GM21717 (cell line): ENCODE data around the gene TBC1D23.
"Not testable (repeated sequence)": the region's sequence is repeated elsewhere in the genome, so short reads cannot be mapped to it uniquely, and the experiment has no call there.

Experiments used
- ATAC-seq: cut with Tn5 transposase; IDR thresholded peaks from one replicate; pipeline ENCODE4 v1.9.1; 2021; ENCODE audit warnings: mild to moderate bottlenecking, moderate library complexity; ENCODE audit not compliant: unreplicated experiment

Gene TBC1D23

DNA sequence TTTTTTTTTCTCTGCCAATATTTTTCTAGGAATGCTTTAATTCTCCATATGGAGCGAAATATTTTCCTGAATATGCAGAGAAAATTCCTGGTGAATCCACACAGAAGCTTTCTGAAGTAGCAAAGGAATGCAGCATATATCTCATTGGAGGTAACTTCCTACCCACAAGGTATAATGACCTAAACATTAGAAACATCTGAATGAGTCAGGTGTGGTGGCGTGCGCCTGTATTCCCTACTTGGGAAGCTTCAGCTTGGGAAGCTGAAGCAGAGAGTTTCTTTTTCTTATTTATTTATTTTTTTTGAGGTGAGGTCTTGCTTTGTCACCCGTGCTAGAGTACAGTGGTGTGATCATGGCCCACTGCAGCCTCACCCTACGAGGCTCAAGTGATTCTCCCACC is 79.0 kb downstream of the TBC1D23 start:
- no peak for ATAC-seq

GRCh38 chr3:100340527-100340926 is 79.7 kb downstream of the TBC1D23 start:
- no peak for ATAC-seq

DNA sequence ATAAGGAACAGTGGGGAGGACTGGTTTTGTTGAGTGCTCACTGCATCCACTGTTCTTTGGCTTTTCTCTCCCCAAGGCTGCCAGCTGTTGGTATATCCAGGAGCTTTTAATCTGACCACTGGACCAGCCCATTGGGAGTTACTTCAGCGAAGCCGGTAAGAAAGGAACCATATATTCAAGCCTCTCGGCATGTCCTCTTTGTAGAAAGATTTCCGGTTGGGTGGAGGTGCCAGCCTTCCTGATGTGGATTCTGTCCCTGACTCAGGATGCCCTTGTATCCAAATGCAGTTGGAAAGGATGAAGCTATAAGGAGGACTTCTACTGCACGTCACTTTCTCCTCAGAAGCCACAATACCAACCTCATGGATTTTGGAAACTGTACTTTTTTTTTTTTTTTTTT is 87.9 kb downstream of the TBC1D23 start:
- no peak for ATAC-seq

GRCh38 chr3:100351770-100352169 is 91.0 kb downstream of the TBC1D23 start:
- ATAC-seq, result not testable (repeated sequence)

- no peak for ATAC-seq
Observed at GRCh38 chr3:100352296-100353231, 91.8 kb downstream of the TBC1D23 start.

GRCh38 chr3:100354850-100355249 is 94.1 kb downstream of the TBC1D23 start:
- no peak for ATAC-seq

GRCh38 chr3:100358413-100358812 is 97.6 kb downstream of the TBC1D23 start:
- no peak for ATAC-seq

DNA sequence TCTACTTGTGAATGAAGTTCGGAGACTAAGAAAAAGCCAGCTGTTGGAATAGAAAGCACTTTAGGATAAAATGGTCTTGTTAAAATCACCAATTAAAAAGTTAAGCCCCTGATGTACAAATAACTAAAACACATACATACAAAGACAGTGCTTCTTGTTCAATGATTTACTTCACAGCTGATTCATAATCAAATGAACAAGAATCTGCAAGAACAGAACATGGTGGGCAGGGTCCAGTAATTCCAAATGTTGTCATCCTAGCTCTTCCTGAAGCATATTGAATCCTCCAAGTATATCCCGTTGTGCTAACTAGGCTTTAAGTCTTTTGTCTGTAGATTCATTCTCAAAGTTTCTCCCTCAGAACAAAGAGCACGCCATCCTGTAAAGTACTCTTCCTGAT is 98.2 kb downstream of the TBC1D23 start:
- no peak for ATAC-seq

GRCh38 chr3:100360757-100361496 is 100.1 kb downstream of the TBC1D23 start:
- ATAC-seq, result no peak

- ATAC-seq, result no peak
Observed at GRCh38 chr3:100361897-100362296, 101.1 kb downstream of the TBC1D23 start.

DNA sequence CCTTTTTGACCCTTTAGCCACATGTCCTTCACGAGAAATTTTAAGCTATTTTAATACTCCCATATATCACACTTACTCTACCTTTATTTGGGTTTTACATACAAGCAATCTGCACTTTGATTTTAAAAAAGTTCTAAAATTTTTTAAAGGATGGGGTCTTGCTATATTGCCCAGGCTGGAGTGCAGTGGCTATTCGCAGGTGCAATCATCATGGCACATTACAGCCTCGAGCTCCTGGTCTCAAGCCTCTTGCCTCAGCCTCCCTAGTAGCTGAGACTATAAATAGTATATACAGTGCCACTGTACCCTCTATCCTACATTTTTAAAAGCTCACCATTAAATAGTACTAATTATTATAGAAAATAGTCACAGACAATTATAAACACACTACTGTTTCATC is 103.6 kb downstream of the TBC1D23 start:
- no peak for ATAC-seq

DNA sequence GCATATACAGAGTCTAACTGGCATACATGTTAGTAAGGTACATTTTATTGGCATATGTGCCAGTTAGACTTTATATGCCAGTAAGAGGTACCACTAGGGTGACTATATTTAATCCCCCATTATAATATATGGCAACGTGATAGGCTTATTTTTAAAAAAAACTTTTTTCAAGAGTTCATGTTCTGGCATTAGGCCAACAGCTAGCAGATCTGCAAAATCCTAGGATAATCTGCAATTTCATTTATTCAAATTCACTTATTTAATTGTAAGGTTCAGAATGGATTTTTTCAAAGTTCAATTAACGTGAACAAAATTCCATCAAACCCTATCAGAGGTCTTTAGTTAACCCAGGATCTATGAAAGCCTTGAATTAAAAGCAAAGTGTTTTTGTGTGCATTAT is 105.6 kb downstream of the TBC1D23 start:
- no peak for ATAC-seq

DNA sequence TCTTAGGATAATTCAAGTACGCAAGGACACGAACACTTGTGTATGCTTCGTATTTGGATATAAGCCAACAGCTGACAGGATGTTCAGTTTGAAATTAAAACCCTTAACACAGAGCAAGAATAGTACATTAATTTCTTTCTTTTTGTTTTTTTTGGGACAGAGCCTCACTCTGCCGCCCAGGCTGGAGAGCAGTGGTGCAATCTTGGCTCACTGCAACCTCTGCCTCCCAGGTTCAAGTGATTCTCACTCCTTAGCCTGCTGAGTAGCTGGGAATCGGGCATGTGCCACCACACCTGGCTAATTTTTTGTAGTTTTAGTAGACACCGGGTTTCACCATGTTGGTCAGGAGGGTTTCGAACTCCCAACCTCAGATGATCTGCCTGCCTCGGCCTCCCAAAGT is 107.6 kb downstream of the TBC1D23 start:
- no peak for ATAC-seq

- ATAC-seq, result no peak
Observed at GRCh38 chr3:100370756-100371155, 110.0 kb downstream of the TBC1D23 start.

DNA sequence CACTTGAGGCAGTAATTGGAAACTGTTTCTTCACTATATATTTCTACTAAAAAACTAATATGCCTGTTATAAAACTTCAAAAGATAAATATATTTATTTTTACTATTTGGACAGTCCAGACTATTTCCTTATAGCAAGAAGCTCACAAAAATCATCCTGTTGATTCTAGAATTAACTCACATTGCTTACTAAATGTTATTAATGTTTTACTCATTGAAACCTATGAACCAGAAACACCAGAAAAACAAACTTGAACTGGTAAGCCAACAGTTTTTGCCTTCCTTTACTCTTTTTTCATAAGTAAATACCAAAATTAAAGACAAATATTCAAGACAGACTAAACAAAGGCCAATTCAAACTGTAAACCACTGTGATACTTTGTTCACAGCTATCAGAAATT is 113.7 kb downstream of the TBC1D23 start:
- no peak for ATAC-seq
